ENCODE data around the gene GH2.
"Not testable (repeated sequence)": the region's sequence is repeated elsewhere in the genome, so short reads cannot be mapped to it uniquely, and the experiment has no call there.

The GH2 gene

GRCh38 chr17:63911041-63911635, 29.4 kb upstream of the GH2 start, which contains the start of gene CSHL1:
TSS of gene CSHL1 (minus strand) at chr17:63911258. CDS start at chr17:63911196, 62 bp downstream.
- DNase-seq = no peak

- no peak for DNase-seq
Measured at GRCh38 chr17:63910096-63910495, 28.4 kb upstream of the GH2 start.

- not testable (repeated sequence) for DNase-seq
Measured at GRCh38 chr17:63909586-63909985, 27.8 kb upstream of the GH2 start.

DNA sequence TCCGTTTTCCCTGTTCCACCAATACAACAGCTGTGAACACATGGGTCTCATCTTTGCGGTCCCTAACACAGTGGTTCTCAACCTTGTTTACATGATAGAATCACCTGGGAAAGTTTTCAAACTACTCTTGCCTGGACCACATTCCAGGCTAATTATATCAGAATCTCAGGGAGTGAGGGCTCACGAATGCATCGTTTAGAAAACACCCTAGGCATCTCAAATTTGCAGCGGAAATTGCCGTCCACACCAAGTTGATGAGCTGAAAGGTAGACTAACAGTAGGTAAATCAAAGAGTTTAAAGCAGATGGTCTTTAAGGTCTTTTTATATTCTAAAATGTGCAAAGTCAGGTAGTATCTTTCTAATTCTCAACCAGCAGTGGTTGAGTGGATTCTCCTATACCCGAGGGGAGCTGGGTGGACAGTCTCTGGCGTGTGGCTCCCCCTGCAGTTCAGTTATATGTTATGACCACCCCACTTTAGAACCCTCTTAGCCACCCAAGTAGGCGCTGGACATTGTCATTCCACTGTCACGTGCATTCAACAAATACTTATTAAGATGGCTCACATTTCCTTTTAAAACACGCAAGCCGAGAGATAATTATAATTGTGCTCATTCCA, 25.5 kb upstream of the GH2 start:
- DNase-seq = not testable (repeated sequence)

DNA sequence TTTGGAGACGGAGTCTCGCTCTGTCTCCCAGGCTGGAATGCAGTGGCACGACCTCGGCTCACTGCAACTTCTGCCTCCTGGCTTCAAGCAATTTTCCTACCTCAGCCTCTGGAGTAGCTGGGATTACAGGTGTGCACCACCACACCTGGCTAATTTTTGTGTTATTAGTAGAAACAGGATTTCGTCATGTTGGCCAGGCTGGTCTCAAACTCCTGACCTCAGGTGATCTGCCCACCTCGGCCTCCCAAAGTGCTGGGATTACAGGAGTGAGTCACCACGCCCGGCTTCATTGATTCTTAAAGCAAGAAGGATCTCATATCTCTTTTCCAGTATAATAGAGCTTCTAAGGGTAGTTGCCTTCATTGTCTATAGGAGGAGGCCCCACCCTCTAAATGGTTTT, 23.1 kb upstream of the GH2 start:
- not testable (repeated sequence) for DNase-seq

GRCh38 chr17:63903787-63904201, 22.1 kb upstream of the GH2 start:
- DNase-seq = not testable (repeated sequence)

- not testable (repeated sequence) for DNase-seq
Measured at GRCh38 chr17:63901971-63902370, 20.2 kb upstream of the GH2 start.

DNA sequence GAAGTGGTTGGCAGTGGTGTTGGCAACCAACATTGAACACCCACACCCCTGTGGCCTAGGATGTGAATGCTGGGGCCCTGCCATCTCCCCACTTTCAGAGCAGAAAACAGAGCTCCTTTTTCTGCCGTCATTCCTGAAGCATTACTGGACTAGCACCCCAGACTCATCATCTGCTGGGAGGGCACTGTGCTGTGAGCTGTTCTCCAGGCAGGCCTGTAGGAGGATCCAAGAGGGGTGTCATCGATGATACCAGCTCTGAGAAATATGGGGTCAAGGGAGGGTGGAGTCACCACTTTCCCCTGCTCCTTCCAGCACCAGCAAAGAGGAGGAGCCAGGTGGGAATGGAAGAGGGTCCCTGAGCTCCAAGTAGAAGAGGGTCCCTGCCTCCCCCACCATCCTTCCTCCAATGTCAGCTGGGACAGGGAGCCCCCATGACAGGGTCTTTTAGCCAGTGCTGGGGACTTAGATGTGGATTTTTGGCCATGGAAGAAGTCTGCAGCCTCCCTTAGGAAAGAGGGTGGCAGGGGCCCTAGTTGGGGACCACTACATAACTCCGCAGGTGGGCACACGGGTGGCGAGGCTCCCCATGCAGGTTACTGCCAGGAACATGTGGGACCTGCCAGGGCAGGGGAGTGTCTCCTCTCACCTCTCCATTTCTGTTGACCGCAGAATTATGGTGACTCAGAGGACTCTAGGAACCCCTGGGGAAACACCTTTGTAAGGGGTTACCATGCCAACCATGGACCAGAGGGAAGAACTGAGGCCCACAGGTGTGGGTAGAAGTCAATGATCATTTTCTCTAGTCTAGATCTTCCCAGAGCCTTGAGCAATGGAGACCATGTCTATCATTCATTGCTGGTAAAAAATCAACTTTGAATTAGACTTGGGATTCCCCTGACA, 17.4 kb upstream of the GH2 start:
- not testable (repeated sequence) for DNase-seq

DNA sequence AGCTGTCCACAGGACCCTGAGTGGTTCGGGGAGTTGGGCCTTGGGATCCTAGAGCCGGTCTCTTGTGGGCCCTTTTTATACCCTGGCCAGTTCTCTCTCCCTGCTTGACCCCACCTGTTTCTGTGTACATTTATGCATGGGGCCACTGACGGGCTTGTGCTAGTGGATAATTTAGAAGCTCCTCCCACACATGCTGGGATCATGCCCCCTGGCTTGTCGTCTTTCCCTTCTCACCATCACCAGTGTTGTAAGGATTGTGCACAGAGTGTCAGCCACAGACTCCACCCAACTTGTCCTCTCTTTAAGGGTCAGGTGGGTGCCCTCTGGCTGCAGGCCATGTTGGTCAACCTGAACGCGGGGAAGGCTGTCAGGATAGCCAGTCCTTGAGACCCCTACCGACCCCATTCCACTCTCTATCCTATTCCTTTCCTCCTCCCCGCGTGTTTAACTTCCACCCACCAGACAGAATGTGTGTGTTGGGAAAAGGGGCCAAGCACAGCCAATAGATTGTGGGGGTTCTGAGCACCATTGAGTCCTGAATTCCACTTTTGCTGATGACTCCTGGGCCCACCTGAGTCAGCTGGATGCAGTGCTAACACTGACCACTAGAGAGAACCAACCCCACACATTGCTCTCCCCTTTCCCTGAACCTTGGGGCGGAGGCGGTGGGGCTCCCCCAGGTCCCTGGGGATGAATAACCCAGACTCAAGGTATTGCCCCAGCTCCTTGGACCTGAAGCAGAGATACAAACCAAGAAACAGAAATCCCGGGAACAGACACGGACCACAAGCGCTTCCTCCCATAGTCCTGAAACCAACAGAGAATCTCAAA, 15.0 kb upstream of the GH2 start, which contains the start of gene CSH1:
CSH1 (minus strand) TSS at position 51 of the 831 bp plus-strand sequence. CDS start 63 bp downstream, outside the sequence.
- not testable (repeated sequence) for DNase-seq

DNA sequence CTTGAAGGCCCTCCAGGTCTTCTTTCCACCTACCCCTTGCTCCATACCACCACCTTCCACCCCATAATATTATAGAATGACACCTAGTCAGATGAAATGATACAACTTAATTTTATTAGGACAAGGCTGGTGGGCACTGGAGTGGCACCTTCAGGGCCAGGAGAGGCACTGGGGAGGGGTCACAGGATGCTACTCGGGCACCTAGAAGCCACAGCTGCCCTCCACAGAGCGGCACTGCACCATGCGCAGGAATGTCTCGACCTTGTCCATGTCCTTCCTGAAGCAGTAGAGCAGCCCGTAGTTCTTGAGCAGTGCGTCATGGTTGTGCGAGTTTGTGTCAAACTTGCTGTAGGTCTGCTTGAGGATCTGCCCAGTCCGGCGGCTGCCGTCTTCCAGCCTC, 13.1 kb upstream of the GH2 start:
- not testable (repeated sequence) for DNase-seq

- DNase-seq = not testable (repeated sequence)
Measured at GRCh38 chr17:63894021-63894420, 12.3 kb upstream of the GH2 start.

GRCh38 chr17:63892316-63893037, 10.7 kb upstream of the GH2 start:
- not testable (repeated sequence) for DNase-seq

- DNase-seq = peak in 21 of 56 donors; percentile 1 to 29 (median 11)
Measured at GRCh38 chr17:63889026-63889848, 7.5 kb upstream of the GH2 start.

GRCh38 chr17:63885119-63885518, 3.4 kb upstream of the GH2 start:
- DNase-seq = not testable (repeated sequence)

GRCh38 chr17:63882626-63883126, 932 bp upstream of the GH2 start:
- not testable (repeated sequence) for DNase-seq

- DNase-seq = not testable (repeated sequence)
Measured at GRCh38 chr17:63881337-63881736, 407 bp downstream of the GH2 start.

DNA sequence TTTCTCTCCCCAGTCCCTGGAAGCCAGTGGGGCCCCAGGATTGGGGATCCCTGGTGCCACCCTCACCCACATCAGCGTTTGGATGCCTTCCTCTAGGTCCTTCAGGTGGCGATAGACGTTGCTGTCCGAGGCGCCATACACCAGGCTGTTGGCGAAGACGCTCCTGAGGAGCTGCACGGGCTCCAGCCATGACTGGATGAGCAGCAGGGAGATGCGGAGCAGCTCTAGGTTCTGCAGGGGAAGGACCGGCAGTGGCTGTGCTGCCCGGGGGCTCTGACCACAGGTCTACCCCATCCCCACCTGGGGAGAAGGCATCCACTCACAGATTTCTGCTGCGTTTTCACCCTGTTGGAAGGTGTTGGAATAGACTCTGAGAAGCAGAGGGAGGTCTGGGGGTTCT, 1.0 kb downstream of the GH2 start:
- no peak for DNase-seq

DNA sequence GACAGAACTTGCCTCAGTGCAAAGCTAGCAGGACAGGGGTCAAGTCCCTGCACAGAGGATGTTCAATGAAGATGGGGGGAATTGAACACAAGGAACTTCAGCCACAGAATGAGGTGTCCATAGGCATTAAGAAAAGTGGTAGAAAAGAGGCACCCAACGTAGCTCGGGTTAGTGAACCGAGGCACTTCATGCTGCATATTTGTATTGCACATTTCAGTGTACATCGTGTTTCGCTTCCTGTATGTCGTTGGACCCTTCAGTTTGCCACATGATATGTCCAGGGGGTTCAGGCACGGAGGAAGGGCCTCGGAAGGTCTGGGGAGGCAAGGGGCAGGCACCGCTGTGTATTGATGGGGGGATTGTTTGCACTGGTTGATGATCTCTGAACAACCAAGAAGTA, 3.3 kb downstream of the GH2 start:
- not testable (repeated sequence) for DNase-seq

DNA sequence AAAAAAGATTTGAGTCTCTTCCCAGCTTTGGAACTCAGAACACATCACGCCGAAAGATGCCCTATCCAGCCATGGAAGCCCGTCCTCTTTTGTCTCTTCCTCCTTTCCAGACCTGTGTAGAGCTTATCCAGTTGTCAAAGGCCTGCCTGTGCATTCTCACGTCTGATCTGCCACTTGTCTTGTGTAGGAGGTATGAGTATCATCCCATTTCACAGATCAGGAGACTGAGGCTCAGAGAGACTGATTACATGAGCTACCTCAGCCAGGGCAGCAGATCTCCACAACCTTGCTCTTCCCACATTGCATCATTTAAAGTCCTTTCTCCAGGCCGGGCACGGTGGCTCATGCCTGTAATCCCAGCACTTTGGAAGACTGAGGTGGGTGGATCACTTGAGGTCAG, 7.1 kb downstream of the GH2 start:
- not testable (repeated sequence) for DNase-seq
